Activated CD4-positive, alpha-beta T cell treated with anti-CD3 and anti-CD28 coated beads, Interleukin-10, Interleukin-2, amounts not matched to agents 100 ng/mL and 50 ng/mL, durations not matched to agents 16 hours and 8 hours (primary cell): Measurements from ENCODE around the gene NUF2.
"Not testable (repeated sequence)": the region's sequence is repeated elsewhere in the genome, so short reads cannot be mapped to it uniquely, and the experiment has no call there.

Experiments used
- DNase-seq: peaks from one replicate; pipeline ENCODE4 v3.0.0-alpha.2; 2020

Gene NUF2

GRCh38 chr1:163337631-163338030 is 15.9 kb downstream of the NUF2 start:
- no peak for DNase-seq

- DNase-seq: no peak
Measured at GRCh38 chr1:163346326-163346870, 24.6 kb downstream of the NUF2 start.

- no peak for DNase-seq
Measured at GRCh38 chr1:163347106-163347505, 25.4 kb downstream of the NUF2 start.

GRCh38 chr1:163351912-163352311 is 30.2 kb downstream of the NUF2 start:
- DNase-seq: no peak

GRCh38 chr1:163357378-163357777 is 35.6 kb downstream of the NUF2 start:
- DNase-seq: no peak

GRCh38 chr1:163358172-163358571 is 36.4 kb downstream of the NUF2 start:
- DNase-seq: not testable (repeated sequence)

- peak; percentile 7 for DNase-seq
Measured at GRCh38 chr1:163361123-163361934, 39.6 kb downstream of the NUF2 start.

- DNase-seq: no peak
Measured at GRCh38 chr1:163365186-163365585, 43.4 kb downstream of the NUF2 start.

GRCh38 chr1:163366555-163366954 is 44.8 kb downstream of the NUF2 start:
- DNase-seq: no peak

- no peak for DNase-seq
Measured at GRCh38 chr1:163367721-163368120, 46.0 kb downstream of the NUF2 start.

- no peak for DNase-seq
Measured at GRCh38 chr1:163372576-163372975, 50.8 kb downstream of the NUF2 start.

- no peak for DNase-seq
Measured at GRCh38 chr1:163378554-163378953, 56.8 kb downstream of the NUF2 start.

GRCh38 chr1:163379801-163380200 is 58.0 kb downstream of the NUF2 start:
- no peak for DNase-seq

- no peak for DNase-seq
Measured at GRCh38 chr1:163381487-163382184, 59.9 kb downstream of the NUF2 start.

- DNase-seq: no peak
Measured at GRCh38 chr1:163382395-163382794, 60.6 kb downstream of the NUF2 start.

GRCh38 chr1:163387146-163387545 is 65.4 kb downstream of the NUF2 start:
- no peak for DNase-seq

GRCh38 chr1:163388970-163389369 is 67.2 kb downstream of the NUF2 start:
- DNase-seq: no peak

- no peak for DNase-seq
Measured at GRCh38 chr1:163395790-163396189, 74.0 kb downstream of the NUF2 start.

GRCh38 chr1:163397451-163398200 is 75.9 kb downstream of the NUF2 start:
- DNase-seq: no peak

GRCh38 chr1:163399001-163399400 is 77.2 kb downstream of the NUF2 start:
- no peak for DNase-seq

GRCh38 chr1:163399976-163400601 is 78.3 kb downstream of the NUF2 start:
- DNase-seq: no peak

GRCh38 chr1:163401211-163401610 is 79.5 kb downstream of the NUF2 start:
- DNase-seq: no peak
